HL-60 (cell line): Measurements from ENCODE around the gene TSSK3.

Experiments
- POLR2AphosphoS5 ChIP-seq: IDR thresholded peaks from 2 replicates; pipeline ENCODE4 v1.6.1; 2012; ENCODE audit warnings: low read depth
- TF ChIP-seq, protein P1 (sequence below): IDR thresholded peaks from one replicate; pipeline ENCODE4 v1.5.1; 2011; ENCODE audit warnings: low read length, control low read depth, inconsistent platforms; ENCODE audit not compliant: insufficient read depth
- TF ChIP-seq, protein P2 (sequence below): IDR thresholded peaks from 2 replicates; pipeline ENCODE4 v1.6.1; 2012; ENCODE audit warnings: low read depth; ENCODE audit not compliant: insufficient replicate concordance

DNA sequence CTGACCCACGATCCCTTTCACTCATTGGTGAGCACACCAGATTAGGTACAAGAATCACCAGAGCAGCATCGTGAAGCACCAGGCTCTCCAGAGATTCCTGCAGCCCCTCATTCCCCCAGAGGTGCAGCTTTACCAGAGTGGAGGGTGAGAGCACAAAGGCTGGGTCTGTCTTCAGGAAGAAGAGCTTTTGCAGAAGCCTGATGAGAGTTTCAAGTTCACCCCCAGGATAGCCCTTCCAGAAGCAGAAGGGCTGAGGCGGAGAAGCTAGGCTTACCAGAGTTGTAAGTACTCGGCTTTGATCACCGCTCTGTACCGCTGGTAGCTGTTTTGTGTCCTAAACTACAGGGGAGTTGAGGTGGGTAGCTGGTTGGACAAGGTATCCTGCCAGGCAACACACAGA lies 3.1 kb downstream of the TSSK3 start:
- TF ChIP-seq, protein P1, sequence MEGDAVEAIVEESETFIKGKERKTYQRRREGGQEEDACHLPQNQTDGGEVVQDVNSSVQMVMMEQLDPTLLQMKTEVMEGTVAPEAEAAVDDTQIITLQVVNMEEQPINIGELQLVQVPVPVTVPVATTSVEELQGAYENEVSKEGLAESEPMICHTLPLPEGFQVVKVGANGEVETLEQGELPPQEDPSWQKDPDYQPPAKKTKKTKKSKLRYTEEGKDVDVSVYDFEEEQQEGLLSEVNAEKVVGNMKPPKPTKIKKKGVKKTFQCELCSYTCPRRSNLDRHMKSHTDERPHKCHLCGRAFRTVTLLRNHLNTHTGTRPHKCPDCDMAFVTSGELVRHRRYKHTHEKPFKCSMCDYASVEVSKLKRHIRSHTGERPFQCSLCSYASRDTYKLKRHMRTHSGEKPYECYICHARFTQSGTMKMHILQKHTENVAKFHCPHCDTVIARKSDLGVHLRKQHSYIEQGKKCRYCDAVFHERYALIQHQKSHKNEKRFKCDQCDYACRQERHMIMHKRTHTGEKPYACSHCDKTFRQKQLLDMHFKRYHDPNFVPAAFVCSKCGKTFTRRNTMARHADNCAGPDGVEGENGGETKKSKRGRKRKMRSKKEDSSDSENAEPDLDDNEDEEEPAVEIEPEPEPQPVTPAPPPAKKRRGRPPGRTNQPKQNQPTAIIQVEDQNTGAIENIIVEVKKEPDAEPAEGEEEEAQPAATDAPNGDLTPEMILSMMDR: no peak
- TF ChIP-seq, protein P2, sequence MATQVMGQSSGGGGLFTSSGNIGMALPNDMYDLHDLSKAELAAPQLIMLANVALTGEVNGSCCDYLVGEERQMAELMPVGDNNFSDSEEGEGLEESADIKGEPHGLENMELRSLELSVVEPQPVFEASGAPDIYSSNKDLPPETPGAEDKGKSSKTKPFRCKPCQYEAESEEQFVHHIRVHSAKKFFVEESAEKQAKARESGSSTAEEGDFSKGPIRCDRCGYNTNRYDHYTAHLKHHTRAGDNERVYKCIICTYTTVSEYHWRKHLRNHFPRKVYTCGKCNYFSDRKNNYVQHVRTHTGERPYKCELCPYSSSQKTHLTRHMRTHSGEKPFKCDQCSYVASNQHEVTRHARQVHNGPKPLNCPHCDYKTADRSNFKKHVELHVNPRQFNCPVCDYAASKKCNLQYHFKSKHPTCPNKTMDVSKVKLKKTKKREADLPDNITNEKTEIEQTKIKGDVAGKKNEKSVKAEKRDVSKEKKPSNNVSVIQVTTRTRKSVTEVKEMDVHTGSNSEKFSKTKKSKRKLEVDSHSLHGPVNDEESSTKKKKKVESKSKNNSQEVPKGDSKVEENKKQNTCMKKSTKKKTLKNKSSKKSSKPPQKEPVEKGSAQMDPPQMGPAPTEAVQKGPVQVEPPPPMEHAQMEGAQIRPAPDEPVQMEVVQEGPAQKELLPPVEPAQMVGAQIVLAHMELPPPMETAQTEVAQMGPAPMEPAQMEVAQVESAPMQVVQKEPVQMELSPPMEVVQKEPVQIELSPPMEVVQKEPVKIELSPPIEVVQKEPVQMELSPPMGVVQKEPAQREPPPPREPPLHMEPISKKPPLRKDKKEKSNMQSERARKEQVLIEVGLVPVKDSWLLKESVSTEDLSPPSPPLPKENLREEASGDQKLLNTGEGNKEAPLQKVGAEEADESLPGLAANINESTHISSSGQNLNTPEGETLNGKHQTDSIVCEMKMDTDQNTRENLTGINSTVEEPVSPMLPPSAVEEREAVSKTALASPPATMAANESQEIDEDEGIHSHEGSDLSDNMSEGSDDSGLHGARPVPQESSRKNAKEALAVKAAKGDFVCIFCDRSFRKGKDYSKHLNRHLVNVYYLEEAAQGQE: no peak
- no peak for TF ChIP-seq POLR2AphosphoS5
